ENCODE results near the gene MTFP1.
"Not testable (repeated sequence)": the region's sequence is repeated elsewhere in the genome, so short reads cannot be mapped to it uniquely, and the experiment has no call there.

MTFP1 gene

DNA sequence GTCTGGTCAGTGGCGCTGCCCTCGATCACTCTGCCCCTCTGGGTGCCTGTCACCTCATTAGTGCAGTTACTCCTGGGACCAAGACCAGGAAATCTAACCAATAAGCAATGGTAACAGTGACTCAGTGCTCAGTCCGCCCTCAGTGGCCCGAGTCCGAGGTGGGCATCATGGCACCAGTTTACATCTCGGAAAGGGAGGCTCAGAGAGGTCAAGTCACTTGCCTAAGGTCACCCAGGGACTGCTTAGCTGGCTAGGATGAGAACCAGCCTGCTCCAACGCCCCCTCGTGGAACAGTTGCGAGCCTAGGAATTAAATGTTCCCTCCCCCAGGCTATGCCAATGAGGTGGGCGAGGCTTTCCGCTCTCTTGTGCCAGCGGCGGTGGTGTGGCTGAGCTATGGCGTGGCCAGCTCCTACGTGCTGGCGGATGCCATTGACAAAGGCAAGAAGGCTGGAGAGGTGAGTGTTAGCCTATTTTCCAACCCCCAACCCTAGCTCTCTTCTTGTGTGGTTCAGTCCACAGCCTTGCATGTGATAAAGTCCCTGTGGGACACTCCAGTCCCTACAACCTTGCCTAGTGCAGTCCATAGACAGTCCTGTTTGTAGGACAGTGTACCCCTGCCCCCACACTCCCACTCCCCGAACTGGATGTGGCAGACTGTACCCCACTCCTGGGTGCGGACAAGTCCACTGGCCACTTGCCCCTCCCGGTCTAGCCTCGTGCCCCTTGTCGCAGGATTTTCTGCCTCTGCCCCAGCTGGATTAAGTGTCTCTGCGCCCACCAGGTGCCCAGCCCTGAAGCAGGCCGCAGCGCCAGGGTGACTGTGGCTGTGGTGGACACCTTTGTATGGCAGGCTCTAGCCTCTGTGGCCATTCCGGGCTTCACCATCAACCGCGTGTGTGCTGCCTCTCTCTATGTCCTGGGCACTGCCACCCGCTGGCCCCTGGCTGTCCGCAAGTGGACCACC lies 1.1 kb downstream of the MTFP1 start:
- peak; percentile 87 to 90 for DNase-seq

DNA sequence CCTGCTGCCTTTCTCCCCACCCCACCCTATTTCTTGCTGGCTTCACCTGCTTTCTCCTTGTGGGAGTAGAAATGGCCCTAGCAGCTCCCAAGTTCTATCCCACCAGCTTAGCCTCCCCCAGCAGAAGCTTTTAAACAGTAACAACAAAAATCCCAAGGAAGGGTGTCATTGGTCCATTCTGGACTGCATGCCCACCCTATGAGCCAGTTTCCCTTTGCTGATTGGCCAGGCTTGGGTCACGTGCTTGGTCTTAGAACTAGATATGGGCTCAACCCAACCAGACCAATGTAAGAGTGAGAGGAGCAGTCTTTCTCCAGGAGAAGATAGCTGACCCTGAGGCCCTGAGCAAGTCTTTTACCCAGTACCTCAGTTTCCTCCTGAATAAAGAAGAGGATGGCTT lies 2.3 kb downstream of the MTFP1 start:
- no peak for DNase-seq

DNA sequence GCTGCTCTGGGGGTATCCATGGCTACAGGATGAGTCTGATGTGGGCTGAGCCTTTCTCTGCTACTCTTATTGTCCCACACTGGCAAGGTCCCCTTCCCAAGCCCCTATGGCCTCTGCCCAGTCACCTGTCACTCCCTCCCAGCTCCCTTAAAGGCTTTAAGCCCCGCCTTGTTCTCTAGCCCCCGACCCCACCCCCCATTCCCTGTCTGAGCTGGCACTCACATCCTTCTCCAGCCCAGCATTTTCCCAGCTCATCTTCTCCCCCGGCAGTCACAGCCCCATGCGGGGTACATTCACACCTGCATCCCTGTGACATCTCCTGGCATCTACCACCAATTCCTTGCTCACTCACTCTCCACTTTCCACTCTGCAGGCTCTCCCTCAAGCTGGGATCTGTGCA lies 4.3 kb downstream of the MTFP1 start:
- DNase-seq = no peak

DNA sequence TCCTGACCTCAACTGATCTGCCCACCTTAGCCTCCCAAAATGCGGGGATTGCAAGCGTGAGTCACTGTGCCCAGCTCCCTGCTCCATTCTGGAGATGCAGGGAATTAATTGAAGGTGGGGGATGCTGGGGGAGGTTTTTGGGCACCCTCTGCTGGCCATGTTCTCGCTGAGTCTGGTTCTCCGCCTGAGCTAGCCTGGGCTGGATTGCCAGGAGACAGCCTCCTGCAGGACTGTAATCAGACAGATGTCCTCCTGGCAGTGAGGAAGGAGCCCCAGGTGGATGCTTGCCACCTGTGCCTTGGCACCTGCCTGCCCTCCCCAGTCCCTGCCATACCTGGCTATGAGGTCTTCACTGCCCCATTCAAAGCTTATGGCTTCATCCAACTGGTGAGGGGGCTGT lies 5.4 kb downstream of the MTFP1 start:
- DNase-seq = no peak

DNA sequence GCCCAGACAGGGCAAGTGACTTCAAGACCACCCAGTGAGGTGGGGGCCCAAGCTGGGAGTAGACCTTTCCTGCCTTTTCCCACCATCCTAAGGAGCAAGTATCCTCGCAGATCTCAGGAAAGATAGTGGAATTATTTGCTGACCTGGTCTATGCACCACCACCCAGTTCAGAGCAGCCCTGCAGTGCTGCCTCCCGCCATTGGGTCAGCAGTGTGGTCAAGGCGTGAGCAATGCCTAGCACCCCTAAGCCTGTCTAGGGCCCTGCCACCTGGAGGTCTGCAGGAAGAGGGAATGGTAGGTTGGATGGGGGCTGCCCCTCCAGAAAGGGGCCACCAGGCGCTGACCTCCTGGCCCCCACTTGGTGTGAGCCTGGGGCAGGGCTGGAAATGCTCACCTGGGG lies 6.5 kb downstream of the MTFP1 start:
- DNase-seq = no peak

DNA sequence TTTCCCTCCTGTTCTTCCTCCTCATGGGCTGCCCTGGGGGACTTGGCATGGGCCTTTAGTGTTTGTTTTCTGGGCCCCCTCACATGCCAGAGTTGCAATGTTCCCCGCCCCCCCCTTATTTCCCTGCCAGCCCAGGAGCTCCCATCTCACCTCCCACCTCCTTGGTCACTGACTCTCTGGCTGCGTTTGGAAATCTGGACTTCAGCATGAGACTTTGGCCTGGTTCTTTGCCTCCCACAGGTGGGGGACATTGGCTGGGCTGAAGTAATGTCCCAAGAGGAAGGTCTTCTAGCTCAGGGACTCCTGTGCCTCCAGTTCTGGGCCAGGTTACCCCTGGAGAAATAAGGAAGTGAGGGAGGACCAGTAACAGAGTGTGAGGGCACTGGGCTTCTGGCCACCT lies 7.0 kb downstream of the MTFP1 start:
- DNase-seq = no peak

DNA sequence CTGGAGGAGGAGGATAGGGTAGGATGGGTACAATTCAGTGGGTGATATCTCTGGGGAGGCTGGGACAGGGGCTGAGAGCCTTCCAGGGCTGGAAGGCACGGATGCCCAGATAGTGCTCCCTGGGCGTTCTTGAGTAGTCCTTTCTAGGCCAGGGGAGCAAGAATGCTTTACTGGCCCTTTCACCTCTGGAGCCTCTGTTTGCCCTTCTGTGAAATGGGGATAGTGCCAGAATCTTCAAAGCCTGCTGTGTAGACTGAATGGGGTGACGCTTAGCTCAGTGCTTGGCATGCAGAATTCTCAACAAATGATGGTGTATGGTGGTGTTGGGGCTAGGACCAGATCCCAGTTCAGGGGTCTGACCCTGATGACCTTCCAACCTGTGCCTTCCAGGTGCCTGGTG lies 7.7 kb downstream of the MTFP1 start:
- DNase-seq = no peak

DNA sequence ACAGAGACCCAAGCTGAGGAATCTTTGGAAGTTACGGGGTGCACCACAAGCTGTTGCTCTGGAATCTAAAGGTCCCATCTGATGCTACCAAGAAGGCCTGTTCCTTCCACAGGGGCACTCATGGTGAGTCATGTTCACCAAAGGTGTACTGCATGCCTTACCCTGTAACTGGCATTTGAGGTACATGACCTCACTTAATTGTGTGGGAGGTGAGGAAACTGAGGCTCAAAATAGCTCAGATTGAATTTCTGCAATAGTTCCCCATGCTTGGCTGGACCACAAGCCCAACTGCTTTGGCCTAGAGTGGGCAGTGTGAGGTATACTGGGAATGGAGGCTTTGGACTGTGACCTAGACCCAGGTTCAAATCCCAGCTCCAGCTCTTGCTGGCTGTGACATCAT lies 8.2 kb downstream of the MTFP1 start:
- DNase-seq = no peak

DNA sequence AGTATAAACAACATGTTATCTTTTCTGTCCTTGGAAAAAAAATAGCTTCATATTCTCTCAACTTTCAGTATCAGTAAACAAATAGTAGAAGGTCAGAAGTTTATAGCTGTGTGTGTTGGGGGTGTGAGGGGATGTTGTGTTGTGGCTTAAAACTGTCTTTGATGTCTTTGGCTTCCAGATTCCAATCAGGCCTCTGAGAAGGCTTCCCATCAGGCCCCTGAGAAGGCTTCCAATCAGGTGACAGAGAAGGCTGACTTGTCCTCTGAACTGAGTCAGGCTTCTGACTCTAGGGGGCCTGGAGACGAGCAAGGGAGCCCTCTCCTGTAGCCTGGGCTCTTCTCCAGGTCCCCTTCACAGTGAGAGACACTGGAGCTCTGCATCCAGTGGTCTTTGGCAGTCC lies 9.3 kb downstream of the MTFP1 start:
- DNase-seq = no peak

DNA sequence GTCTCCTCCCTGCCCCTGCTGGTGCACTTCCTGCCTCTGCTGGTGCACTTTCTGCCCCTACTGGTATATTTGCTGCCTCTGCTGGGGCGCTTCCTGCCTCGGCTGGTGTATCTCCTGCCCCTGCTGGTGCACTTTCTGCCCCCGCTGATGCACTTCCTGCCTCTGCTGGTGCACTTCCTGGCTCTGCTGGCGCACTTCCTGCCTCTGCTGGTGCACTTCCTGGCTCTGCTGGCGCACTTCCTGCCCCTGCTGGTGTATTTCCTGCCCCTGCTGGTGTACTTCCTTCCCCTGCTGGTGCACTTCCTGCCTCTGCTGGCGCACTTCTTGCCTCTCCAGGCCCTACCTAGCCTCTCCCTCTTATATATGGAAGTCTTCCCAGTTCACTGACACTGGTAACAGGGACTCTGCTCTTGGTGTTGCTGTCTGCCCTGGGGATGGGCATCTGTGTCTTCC lies 10.1 kb downstream of the MTFP1 start:
- peak; percentile 71 to 75 for DNase-seq

DNA sequence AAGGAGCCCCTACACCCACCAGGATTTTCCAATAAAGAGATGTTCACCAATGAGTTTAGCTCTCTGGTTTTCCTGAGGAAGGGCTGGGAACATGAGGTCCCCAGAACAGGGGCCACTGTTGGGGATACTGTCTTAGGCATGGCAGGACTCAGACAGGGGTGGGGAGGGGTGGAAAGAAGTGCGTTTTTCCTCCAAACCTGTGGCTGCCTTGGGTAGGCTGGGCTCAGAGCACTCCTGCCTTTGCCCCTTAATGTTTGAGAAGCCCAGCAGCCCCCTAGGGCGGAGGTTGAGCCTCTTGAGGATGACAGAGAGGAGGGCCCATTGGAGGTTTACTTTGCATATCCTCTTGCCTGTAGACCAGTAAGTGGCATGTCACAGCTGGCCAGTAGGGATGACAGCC lies 10.6 kb downstream of the MTFP1 start:
- no peak for DNase-seq

DNA sequence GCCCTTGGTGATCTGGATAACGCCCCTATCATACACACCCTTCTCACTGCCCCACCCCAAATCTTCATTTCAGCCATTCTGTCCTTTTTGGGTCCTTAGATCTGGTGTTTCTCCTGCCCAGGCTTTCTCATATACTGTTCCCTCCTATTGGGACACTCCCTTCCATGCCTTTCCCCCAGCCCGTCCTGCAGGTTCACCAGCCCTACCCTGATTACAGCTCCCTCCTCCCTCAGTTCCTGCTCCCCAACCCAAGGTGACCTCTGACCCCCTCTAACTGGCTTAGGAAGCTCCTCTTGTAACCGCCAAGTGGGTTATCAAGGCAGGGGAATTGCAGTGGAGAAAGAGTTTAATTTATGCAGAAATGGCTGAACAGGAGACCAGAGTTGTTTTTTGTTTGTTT lies 13.0 kb downstream of the MTFP1 start:
- no peak for DNase-seq

DNA sequence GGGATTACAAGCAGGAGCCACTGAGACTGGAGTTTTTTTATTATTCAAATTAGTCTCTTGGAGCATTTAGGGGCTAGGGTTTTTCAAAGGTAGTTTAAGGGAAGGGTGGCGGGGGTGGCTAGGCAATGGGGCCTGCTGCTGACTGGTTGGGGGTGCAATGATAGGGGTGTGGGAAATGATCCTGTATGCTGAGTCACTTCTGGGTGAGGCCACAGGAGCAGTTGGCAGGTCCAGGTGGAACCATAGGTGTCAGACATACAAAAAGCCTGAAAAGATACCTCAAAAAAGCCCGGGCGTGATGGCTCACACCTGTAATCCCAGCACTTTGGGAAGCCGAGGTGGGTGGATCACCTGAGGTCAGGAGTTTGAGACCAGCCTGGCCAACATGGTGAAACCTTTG lies 13.7 kb downstream of the MTFP1 start:
- no peak for DNase-seq

DNA sequence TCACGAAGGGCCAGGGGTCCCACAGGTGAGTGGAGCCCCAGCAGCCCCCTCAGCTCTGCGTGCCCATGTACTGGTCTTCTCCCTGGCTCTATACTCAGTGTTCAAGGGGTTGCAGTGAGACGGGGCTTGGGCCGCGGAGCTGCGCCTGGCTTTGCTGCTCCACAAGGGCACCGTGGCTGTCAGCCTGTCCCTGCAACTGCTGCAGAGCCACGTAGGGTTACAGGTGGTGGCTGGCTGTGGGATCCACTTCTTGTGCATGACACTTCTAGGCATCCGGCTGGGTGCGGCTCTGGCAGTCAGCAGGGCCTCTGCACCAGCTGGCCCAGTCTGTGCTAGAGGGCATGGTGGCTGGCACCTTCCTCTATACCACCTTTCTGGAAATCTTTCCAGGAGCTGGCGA lies 14.3 kb downstream of the MTFP1 start:
- no peak for DNase-seq

DNA sequence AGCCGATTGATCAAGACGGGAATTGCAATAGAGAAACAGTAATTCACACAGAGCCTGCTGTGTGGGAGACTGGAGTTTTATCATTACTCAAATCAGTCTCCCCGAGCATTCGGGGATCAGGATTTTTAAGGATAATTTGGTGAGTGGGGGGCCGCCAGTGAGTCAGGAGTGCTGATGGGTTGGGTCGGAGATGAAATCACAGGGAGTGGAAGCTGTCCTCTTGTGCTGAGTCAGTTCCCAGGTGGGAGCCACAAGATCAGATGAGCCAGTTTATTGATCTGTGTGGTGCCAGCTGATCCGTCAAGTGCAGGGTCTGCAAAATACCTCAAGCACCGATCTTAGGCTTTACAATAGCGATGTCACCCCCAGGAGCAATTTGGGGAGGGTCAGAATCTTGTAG lies 15.5 kb downstream of the MTFP1 start:
- no peak for DNase-seq

DNA sequence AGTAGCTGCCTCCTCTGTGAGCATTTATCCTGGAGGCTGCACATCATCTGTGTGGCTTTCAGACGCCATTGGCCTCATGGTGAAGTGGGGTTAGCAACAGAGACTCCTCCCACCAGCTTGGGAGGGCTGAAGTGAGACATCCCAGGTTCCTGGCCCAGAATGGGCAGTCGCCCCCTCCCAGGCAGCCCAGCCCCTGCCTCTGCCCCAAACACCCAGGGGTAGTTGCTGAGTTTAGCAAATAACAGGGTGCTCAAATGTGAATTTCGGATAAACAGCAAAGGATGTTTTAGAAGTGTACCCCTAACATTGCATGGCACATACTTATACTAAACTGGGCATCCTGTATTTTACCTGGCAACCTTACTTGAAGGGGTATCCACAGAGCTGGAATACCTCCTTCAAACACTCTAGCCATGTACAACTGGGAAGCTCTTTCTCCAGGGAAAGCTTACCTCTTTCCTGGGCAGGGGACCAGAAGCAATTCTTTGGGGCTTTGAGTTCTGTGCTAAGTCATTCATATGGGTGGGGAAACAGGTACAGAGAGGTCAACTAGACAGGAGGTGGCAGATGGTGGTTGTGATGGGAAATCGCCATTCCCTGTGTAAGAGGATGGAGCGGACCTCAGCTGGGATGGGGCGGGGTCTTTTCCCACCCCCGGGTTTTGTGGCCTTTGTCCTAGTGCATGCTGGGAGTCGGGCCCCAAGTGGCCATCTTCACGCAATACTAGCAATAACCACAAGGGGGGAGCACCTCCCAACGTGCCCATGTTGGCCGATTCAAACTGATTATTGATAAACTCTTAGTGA lies 19.3 kb downstream of the MTFP1 start:
- DNase-seq = peak; percentile 28 to 50

DNA sequence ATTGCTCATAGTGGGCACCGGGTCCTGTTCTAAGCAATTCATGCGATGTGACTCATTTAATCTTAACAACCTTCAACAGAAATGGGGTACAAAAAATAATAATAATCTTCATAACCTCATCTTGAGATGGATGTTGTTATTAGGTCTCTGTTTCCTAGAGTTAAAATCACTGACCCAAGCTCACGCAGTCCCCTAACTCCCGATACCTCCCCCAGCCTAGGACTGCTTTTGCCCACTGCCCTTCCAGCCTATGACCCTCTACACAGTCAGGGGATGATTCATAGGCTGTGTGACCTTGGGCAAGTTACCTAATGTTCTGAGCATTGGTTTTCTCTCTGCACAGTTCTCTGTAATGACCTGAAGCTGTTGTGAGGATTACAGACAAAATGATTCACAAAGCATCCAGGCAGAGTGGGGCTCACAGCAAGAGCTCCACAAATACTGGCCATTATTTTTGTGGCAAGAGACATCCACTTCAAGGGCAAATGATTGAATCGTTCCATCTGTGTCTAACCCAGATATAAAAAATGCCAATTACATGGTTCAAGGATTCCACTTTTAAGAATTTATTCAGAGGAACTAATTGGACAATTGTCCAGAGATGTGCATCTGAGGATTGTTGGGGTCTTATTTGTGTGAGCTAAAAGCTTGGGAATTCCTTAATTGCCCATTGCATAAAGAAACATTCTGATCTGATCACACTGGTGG lies 20.0 kb downstream of the MTFP1 start:
- no peak for DNase-seq

DNA sequence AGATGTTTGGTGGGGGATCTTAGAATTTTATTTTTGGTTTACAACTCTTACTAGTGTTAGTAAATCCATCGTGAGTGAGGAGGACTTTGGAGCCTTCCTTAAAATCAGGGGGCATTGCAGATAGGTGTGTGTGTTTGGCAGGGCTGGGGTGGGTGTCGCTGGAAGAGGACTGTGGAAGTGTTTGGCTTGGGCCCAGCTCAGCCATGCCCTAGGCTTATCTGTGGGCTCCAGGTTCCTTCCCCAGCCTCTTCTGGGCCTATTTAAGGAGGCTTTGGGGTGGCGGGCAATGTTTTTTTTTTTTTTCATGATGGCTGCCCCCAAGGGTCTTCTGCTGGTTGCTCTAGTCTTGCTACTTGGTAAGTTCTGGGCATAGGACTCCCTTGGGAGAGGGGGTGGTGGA lies 22.1 kb downstream of the MTFP1 start:
- no peak for DNase-seq

DNA sequence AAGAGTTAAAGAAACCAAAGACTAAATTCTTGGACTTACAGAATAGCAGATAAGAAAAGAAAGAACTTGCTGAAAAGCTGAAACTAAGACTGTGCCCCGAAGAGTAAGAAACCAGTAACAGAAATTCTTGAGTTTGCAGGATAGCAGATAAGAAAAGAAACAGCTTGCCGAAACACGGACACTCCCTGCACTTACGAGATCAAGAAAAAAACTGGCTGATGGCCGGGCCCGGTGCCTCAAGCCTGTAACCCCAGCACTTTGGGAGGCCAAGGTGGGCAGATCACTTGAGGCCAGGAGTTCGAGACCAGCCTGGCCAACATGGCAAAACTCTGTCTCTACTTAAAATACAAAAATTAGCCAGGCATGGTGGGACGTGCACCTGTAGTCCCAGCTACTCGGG lies 25.9 kb downstream of the MTFP1 start:
- DNase-seq = not testable (repeated sequence)

DNA sequence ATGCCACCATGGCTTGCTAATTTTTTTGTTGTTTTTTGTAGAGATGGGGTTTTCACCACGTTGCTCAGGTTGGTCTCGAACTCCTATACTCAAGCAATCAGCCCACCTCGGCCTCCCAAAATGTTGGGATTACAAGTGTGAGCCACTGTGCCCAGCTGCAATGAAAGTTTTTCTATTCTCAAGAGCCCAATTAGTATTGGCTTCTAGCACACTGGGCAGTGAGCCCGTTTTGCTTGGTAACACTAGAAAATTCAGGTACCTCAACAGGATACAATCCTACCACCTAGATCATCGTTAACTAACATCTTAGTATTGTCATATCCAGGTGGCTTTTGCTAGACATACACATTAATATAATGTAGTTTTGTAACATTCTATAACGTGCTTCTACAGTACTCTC lies 27.3 kb downstream of the MTFP1 start:
- DNase-seq = no peak

DNA sequence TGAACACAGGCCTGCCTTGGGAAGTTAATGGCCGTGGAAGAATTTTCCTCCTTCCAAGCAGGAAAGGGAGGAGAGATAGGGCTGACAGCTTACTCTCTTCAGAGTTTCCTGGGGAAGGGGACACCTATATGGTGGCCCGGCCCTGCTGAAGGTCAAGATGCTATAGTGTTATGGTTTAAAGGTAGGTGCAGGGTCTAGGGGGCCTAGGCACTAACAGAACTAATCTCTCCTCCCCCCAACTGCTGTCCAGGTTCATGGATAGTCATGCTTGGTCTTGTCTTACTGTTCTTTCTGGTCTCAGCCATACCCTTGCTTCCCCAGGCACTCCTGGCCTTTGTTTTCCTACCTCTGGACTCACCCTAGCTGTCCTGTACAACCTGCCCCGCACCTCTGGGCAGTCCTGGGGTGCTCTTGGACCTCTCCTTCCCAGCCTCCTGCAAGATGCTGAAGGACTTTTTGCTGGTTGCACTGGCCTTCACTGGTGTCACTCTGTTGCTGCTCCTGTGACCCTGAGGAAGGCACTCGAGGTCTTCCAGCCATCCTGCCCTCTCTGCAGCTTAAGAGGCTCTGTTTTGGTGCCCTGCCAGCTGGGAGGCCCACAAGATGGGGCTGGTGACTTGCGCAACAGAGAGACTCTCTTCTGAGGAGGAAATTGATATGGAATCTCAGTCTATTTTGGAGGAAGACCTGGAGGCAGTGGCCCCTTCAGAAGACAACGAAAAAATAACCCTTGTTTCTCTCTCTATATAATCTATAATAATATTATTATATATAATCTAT lies 28.4 kb downstream of the MTFP1 start:
- no peak for DNase-seq

DNA sequence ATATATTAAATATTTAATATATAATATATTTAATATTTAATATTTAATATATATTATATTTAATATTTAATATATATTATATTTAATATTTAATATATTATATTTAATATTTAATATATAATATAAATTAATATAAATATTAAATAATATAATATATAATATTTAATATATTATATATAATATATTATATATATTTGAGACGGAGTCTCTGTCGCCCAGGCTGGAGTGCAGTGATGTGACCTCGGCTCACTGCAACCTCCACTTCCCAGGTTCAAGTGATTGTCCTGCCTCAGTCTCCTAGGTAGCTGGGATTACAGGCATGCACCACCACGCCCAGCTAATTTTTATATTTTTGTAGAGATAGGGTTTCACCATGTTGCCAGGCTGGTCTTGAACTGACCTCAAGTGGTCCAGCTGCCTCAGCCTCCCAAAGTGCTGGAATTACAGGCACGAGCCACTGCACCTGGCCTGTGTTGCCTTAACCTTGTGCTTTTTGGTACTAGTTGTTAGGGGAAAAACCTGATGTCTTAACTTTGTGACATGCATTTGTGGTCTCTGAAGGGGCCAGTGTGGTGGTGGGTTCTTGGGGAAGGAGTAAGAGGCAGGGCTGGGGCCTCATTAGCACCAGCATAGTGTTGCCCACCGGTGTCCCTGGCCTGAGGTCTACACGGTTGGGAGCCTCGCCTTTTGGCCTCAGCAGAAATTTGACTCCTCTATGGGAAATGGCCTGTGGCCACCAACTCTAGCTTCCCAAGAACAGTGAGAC lies 29.7 kb downstream of the MTFP1 start:
- no peak for DNase-seq
